Ovary (tissue), 3 donors: ENCODE data around the gene SLC4A5.

ENCODE experiments used
- EP300 ChIP-seq: sonication (generic); formaldehyde crosslinking; IDR thresholded peaks from one replicate; pipeline ENCODE4 v1.6.1; 2017; ENCODE audit warnings: antibody characterized with exemption
- POLR2A ChIP-seq: fragments of 450-650 bp; IDR thresholded peaks from one replicate; pipeline ENCODE4 v1.6.1; 2017; ENCODE audit warnings: antibody characterized with exemption, mild to moderate bottlenecking, moderate library complexity
- TF ChIP-seq, protein P1 (sequence below), 3 donors: fragments of 450-650 bp in 2 of 3; fragments of 200-600 bp in 1 of 3; IDR thresholded peaks; one replicate each; pipeline versions ENCODE4 v1.5.1 to v1.8.0; 2016 to 2022; ENCODE audit warnings: antibody characterized with exemption in 3 of 3, mild to moderate bottlenecking in 1 of 3
- donor health status: DM: no; HTN: no; CAD: no.

DNA sequence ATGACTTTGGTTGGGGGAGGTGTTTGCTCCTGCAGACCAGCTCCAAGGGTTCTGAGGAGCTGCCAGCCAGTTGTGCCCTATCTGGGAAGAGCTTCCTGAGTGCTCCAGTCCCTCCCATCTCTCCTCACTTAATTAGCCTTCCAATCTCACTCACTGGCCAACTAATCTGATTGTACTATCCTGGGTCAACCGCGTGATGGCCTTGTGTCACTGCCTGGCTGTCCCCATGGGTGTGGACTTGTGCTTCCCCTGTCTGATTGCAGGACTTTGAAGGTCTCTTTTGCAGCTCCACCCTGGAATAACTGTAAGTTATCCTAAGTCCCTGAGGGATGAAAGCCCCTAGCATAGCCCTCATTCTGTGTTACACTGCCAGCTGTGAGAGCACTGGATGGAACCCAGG, 65.0 kb downstream of the SLC4A5 start:
- TF ChIP-seq POLR2A: no peak
- TF ChIP-seq, protein P1, sequence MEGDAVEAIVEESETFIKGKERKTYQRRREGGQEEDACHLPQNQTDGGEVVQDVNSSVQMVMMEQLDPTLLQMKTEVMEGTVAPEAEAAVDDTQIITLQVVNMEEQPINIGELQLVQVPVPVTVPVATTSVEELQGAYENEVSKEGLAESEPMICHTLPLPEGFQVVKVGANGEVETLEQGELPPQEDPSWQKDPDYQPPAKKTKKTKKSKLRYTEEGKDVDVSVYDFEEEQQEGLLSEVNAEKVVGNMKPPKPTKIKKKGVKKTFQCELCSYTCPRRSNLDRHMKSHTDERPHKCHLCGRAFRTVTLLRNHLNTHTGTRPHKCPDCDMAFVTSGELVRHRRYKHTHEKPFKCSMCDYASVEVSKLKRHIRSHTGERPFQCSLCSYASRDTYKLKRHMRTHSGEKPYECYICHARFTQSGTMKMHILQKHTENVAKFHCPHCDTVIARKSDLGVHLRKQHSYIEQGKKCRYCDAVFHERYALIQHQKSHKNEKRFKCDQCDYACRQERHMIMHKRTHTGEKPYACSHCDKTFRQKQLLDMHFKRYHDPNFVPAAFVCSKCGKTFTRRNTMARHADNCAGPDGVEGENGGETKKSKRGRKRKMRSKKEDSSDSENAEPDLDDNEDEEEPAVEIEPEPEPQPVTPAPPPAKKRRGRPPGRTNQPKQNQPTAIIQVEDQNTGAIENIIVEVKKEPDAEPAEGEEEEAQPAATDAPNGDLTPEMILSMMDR (IDR thresholded peaks at IDR 0.05): no peak
- no peak for TF ChIP-seq EP300
